PFSK-1 (cell line): Measurements from ENCODE around the gene ZBTB12.
A peak's percentile ranks its signal among the peaks of the same experiment; 100 is the strongest.

Experiments used
- FOXP2 ChIP-seq: optimal IDR thresholded peaks from 2 replicates; pipeline ENCODE3; 2011; ENCODE audit warnings: borderline replicate concordance, control low read depth, inconsistent platforms; ENCODE audit not compliant: insufficient read depth; ENCODE audit errors: extremely low read length, extremely low read depth
- POLR2AphosphoS5 ChIP-seq: IDR thresholded peaks from 2 replicates; pipeline ENCODE4 v1.6.1; 2012; ENCODE audit warnings: low read depth, mild to moderate bottlenecking, control low read depth, low read length, moderate library complexity
- SIN3A ChIP-seq: IDR thresholded peaks from 2 replicates; pipeline ENCODE4 v1.6.1; 2012; ENCODE audit warnings: mild to moderate bottlenecking, low read length, moderate library complexity, borderline replicate concordance; ENCODE audit not compliant: insufficient read depth
- TAF1 ChIP-seq: IDR thresholded peaks from 2 replicates; pipeline ENCODE4 v1.6.1; 2012; ENCODE audit warnings: low read length, control low read depth, borderline replicate concordance; ENCODE audit not compliant: insufficient read depth
- TF ChIP-seq, protein P1 (sequence below), 2 experiments: IDR thresholded peaks; 2 replicates each; pipeline versions ENCODE4 v1.6.1 to v1.8.0; 2011 to 2012; ENCODE audit warnings: low read depth in 2 of 2, low read length in 2 of 2, control low read depth in 1 of 2, inconsistent platforms in 1 of 2, mild to moderate bottlenecking in 1 of 2, moderate library complexity in 1 of 2; ENCODE audit not compliant: insufficient read depth in 1 of 2

Gene ZBTB12

DNA sequence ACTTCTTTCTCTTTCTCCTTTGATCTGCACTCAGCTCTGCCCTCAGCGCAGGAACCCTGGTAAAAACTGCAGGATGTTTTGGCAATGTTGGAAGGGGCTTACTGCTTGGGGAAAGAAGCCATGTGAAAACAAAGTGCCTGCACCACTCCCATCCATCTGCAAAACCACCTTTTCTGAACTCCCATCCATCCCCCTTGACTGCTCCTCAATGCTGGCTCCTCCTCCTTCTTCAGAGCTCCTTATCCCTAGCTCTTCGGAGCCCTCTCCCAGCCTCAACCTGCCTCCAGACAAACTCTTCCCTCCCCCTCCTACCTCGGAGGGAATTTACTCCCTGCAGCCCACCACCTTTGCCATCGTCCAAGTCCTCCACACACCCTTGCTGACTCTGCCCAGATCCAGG, 4.2 kb upstream of the ZBTB12 start:
- TF ChIP-seq, protein P1, sequence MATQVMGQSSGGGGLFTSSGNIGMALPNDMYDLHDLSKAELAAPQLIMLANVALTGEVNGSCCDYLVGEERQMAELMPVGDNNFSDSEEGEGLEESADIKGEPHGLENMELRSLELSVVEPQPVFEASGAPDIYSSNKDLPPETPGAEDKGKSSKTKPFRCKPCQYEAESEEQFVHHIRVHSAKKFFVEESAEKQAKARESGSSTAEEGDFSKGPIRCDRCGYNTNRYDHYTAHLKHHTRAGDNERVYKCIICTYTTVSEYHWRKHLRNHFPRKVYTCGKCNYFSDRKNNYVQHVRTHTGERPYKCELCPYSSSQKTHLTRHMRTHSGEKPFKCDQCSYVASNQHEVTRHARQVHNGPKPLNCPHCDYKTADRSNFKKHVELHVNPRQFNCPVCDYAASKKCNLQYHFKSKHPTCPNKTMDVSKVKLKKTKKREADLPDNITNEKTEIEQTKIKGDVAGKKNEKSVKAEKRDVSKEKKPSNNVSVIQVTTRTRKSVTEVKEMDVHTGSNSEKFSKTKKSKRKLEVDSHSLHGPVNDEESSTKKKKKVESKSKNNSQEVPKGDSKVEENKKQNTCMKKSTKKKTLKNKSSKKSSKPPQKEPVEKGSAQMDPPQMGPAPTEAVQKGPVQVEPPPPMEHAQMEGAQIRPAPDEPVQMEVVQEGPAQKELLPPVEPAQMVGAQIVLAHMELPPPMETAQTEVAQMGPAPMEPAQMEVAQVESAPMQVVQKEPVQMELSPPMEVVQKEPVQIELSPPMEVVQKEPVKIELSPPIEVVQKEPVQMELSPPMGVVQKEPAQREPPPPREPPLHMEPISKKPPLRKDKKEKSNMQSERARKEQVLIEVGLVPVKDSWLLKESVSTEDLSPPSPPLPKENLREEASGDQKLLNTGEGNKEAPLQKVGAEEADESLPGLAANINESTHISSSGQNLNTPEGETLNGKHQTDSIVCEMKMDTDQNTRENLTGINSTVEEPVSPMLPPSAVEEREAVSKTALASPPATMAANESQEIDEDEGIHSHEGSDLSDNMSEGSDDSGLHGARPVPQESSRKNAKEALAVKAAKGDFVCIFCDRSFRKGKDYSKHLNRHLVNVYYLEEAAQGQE (IDR thresholded peaks at IDR 0.05; ENCODE audit: insufficient read depth in 1 of 2, low read depth in 2 of 2, low read length in 2 of 2), result no peak
- TF ChIP-seq TAF1 (no peak), POLR2AphosphoS5 (no peak)

GRCh38 chr6:31905041-31905440, 3.2 kb upstream of the ZBTB12 start:
- no peak for TF ChIP-seq FOXP2
- TF ChIP-seq, protein P1 (IDR thresholded peaks at IDR 0.05; ENCODE audit: insufficient read depth in 1 of 2, low read depth in 2 of 2, low read length in 2 of 2), result no peak
- no peak for TF ChIP-seq SIN3A
- no peak for TF ChIP-seq TAF1
- TF ChIP-seq POLR2AphosphoS5, result no peak

- TF ChIP-seq FOXP2, result no peak
- TF ChIP-seq, protein P1 (IDR thresholded peaks at IDR 0.05; ENCODE audit: insufficient read depth in 1 of 2, low read depth in 2 of 2, low read length in 2 of 2), result no peak
- TF ChIP-seq SIN3A, result no peak
- no peak for TF ChIP-seq POLR2AphosphoS5
- no peak for TF ChIP-seq TAF1
Measured at GRCh38 chr6:31903957-31904356, 2.1 kb upstream of the ZBTB12 start.

- TF ChIP-seq, protein P1 (IDR thresholded peaks at IDR 0.05; ENCODE audit: insufficient read depth in 1 of 2, low read depth in 2 of 2, low read length in 2 of 2), result no peak
- TF ChIP-seq TAF1 (no peak), POLR2AphosphoS5 (no peak), FOXP2 (no peak), SIN3A (peak; percentile 44; the same call in 1 of the 2 replicates)
Measured at GRCh38 chr6:31901415-31901952, 402 bp downstream of the ZBTB12 start.

GRCh38 chr6:31900917-31901414, 920 bp downstream of the ZBTB12 start:
- TF ChIP-seq SIN3A, result no peak
- TF ChIP-seq, protein P1 (IDR thresholded peaks at IDR 0.05; ENCODE audit: insufficient read depth in 1 of 2, low read depth in 2 of 2, low read length in 2 of 2), result no peak
- no peak for TF ChIP-seq TAF1
- TF ChIP-seq FOXP2, result no peak
- no peak for TF ChIP-seq POLR2AphosphoS5
